Loucy (cell line): Measurements from ENCODE around the gene MMP24OS.

Experiments
- H2AFZ ChIP-seq: fragments of 200-600 bp; sonication (generic); 2 replicates; pipeline ENCODE4 v1.6.0; 2016; ENCODE audit warnings: antibody characterized with exemption, mild to moderate bottlenecking, low read length, moderate library complexity
- H3F3A ChIP-seq: fragments of 200-600 bp; 2 replicates; pipeline ENCODE4 v1.6.0; 2016; ENCODE audit warnings: antibody characterized with exemption, low read depth, mild to moderate bottlenecking
- H3K27me3 ChIP-seq: fragments of 200-600 bp; sonication (generic); 2 replicates; pipeline ENCODE4 v1.6.1; 2014; ENCODE audit warnings: low read length, mild to moderate bottlenecking; ENCODE audit not compliant: insufficient read depth, poor library complexity, severe bottlenecking
- H3K36me3 ChIP-seq: fragments of 200-600 bp; sonication (generic); 2 replicates; pipeline ENCODE4 v1.6.1; 2016; ENCODE audit warnings: low read length; ENCODE audit not compliant: insufficient read depth
- H3K4me1 ChIP-seq: fragments of 200-600 bp; sonication (generic); 2 replicates; pipeline ENCODE4 v1.5.1; 2014; ENCODE audit warnings: low read length, mild to moderate bottlenecking; ENCODE audit not compliant: insufficient read depth, poor library complexity, severe bottlenecking
- H3K4me2 ChIP-seq: fragments of 200-600 bp; sonication (generic); 2 replicates; pipeline ENCODE4 v1.6.0; 2014; ENCODE audit warnings: antibody characterized with exemption, low read length, low read depth, mild to moderate bottlenecking; ENCODE audit not compliant: poor library complexity, severe bottlenecking
- H3K4me3 ChIP-seq: fragments of 200-600 bp; sonication (generic); 2 replicates; pipeline ENCODE4 v1.5.1; 2014; ENCODE audit warnings: low read length, mild to moderate bottlenecking, mixed read lengths; ENCODE audit not compliant: poor library complexity, severe bottlenecking
- H3K79me2 ChIP-seq: fragments of 200-600 bp; sonication (generic); 2 replicates; pipeline ENCODE4 v1.6.1; 2014; ENCODE audit warnings: low read length; ENCODE audit not compliant: insufficient read depth
- H3K9ac ChIP-seq: fragments of 200-600 bp; sonication (generic); 2 replicates; pipeline ENCODE4 v1.6.0; 2014; ENCODE audit warnings: mild to moderate bottlenecking, low read depth, low read length, moderate library complexity; ENCODE audit not compliant: poor library complexity, severe bottlenecking
- H3K9me2 ChIP-seq: fragments of 200-600 bp; sonication (generic); replicated peaks from 2 replicates; pipeline ENCODE4 v1.6.1; 2016; ENCODE audit warnings: low read depth, low read length, mixed read lengths
- H3K9me3 ChIP-seq: fragments of 200-600 bp; sonication (generic); 2 replicates; pipeline ENCODE4 v1.6.1; 2014; ENCODE audit warnings: mild to moderate bottlenecking, antibody characterized with exemption, low read length, low read depth; ENCODE audit not compliant: insufficient read depth
- H4K20me1 ChIP-seq: fragments of 200-600 bp; sonication (generic); 2 replicates; pipeline ENCODE4 v1.6.0; 2014; ENCODE audit warnings: antibody characterized with exemption, low read length, mild to moderate bottlenecking; ENCODE audit not compliant: insufficient read depth, poor library complexity, severe bottlenecking
- CTCF ChIP-seq: fragments of 200-600 bp; sonication (generic); conservative IDR thresholded peaks from 2 replicates; pipeline ENCODE4 v1.5.1; 2014; ENCODE audit warnings: mild to moderate bottlenecking, antibody characterized with exemption, low read length
- EZH2phosphoT487 ChIP-seq: fragments of 200-600 bp; IDR thresholded peaks from 2 replicates; pipeline ENCODE4 v1.6.1; 2018; ENCODE audit warnings: antibody characterized with exemption, mild to moderate bottlenecking, moderate library complexity, borderline replicate concordance

The MMP24OS gene

DNA sequence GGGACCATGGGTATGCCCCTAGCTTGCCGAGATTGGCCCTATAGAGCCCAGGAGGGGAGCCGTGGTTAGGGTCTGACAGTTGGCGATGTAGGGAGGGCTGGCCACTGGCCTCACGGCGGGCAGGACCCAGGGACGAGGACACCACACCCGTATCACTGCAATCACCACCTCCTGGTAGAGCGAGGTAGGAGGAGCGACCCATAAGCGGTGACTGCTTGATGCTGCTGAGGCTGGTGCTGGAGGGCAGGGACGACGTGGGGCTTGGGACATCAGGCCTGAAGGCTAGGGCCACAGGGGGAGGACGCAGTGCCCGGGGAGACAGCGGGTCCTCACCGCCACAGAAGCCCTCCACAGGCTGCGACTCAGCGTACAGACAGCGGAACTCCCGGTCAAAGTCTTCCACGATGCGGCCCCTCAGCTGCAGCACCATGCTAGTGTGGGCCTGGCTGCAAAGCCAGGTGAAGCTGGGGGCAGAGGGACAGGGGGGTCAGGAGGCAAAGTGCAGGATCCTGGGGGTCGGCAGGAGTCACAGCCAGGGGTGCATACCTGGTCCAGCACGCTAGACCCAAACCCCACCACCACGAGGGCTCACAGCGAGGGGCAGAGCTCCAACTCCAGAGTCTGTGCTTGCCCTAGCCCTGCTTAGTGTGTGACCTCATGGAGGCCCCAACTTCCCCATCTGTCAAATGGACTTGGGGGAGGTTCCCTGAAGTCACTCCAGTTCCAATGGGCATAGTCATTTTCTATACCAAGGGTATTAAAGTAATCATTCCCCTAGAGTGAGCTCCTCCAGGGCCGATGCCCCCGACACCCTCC lies 9.8 kb upstream of the MMP24OS start:
- peaks cover 17% of the 10 kb centered on the region for H3K79me2 ChIP-seq
- H3K27me3 ChIP-seq: no peaks in the 10 kb centered on the region
- no peak overlapping the region for H3K4me3 ChIP-seq
- H2AFZ ChIP-seq: no peak overlapping the region
- TF ChIP-seq CTCF (no peak), EZH2phosphoT487 (no peak)
- no peaks in the 10 kb centered on the region for H3K9me2 ChIP-seq
- no peak overlapping the region for H3K4me2 ChIP-seq
- no peaks in the 10 kb centered on the region for H3K9me3 ChIP-seq
- H4K20me1 ChIP-seq: peaks cover 18% of the 10 kb centered on the region
- H3K36me3 ChIP-seq: no peaks in the 10 kb centered on the region
- H3K9ac ChIP-seq: no peak overlapping the region
- H3F3A ChIP-seq: no peaks in the 10 kb centered on the region
- H3K4me1 ChIP-seq: peaks cover 9% of the 10 kb centered on the region

- no peak overlapping the region for H3K4me2 ChIP-seq
- H3K4me3 ChIP-seq: no peak overlapping the region
- H3K4me1 ChIP-seq: peaks cover 14% of the 10 kb centered on the region
- H3K9me3 ChIP-seq: no peaks in the 10 kb centered on the region
- H3K27me3 ChIP-seq: no peaks in the 10 kb centered on the region
- TF ChIP-seq EZH2phosphoT487: no peak
- TF ChIP-seq CTCF: no peak
- no peak overlapping the region for H2AFZ ChIP-seq
- peaks cover 24% of the 10 kb centered on the region for H4K20me1 ChIP-seq
- H3K9me2 ChIP-seq: no peaks in the 10 kb centered on the region
- peaks cover 24% of the 10 kb centered on the region for H3K79me2 ChIP-seq
- H3F3A ChIP-seq: no peaks in the 10 kb centered on the region
- H3K9ac ChIP-seq: no peak overlapping the region
- peaks cover 3% of the 10 kb centered on the region; the same call in 1 of the 2 replicates for H3K36me3 ChIP-seq
Measured at GRCh38 chr20:35286899-35287508, 9.1 kb upstream of the MMP24OS start.

DNA sequence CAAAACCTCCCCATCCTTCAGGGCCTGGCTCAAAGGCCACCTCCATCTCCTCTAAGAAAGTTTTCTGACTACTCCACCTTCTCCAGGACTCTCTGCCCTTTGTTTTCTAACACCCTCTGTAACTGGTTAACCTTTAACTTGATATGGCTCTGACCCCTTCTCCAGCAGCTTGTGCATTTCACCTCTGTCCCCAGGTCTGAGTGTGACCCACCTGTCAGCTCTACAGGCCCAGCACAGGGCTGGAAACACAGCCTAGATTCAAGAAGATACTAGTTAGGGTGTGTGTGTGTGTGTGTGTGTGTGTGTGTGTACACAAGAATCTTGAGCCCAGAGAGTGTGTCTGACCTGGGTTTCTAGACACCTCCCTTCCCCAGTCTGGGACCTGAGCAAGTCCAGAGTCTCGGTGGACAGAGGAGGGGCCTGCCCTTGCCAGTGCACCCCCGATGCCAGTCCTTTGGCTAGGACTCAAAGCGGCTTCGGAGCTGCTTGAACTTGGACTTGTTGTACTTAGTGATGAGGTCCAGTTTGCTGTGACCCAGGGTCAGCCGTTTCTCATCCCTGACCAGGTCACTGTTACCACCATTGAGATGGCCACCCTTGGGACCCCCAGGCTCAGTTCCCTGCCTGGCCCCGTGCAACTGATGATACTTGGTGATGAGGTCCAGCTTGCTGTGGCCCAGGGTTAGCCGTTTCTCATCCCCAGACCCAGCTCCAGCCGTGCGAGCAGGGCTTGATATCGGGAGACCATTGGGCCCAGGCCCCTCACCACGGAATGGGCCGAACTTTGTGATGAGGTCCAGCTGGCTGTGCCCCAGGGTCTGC lies 8.4 kb upstream of the MMP24OS start:
- no peaks in the 10 kb centered on the region for H3K27me3 ChIP-seq
- H3F3A ChIP-seq: no peaks in the 10 kb centered on the region
- no peak overlapping the region for H2AFZ ChIP-seq
- peaks cover 14% of the 10 kb centered on the region for H3K4me1 ChIP-seq
- peaks cover 7% of the 10 kb centered on the region; the same call in 1 of the 2 replicates for H3K36me3 ChIP-seq
- H3K4me2 ChIP-seq: no peak overlapping the region
- TF ChIP-seq CTCF: no peak
- TF ChIP-seq EZH2phosphoT487: no peak
- no peak overlapping the region for H3K4me3 ChIP-seq
- no peaks in the 10 kb centered on the region for H3K9me3 ChIP-seq
- no peaks in the 10 kb centered on the region for H3K9me2 ChIP-seq
- peaks cover 28% of the 10 kb centered on the region for H4K20me1 ChIP-seq
- H3K79me2 ChIP-seq: peaks cover 31% of the 10 kb centered on the region
- H3K9ac ChIP-seq: no peak overlapping the region
